ENCODE measurements around the gene PRSS35. TPM values are rescaled to one million over a fixed set of nuclear protein-coding genes. Genes with fewer than 3 reads are reported as not detected.
A peak's percentile ranks its signal among the peaks of the same experiment; 100 is the strongest.
"Not testable (repeated sequence)": the region's sequence is repeated elsewhere in the genome, so short reads cannot be mapped to it uniquely, and the experiment has no call there.

PRSS35 gene
- total and polyA plus RNA-seq, 12 donors: 0.27 to 18.7 (median 4.0) TPM

GRCh38 chr6:83536034-83536646 is 23.8 kb downstream of the PRSS35 start:
- Histone ChIP-seq H3K36me3 (replicated peaks in 1 of 2) (no peaks in the 10 kb centered on the region), H3K4me3 (no peak overlapping the region), H3K4me1 (replicated peaks in 1 of 2) (no peaks in the 10 kb centered on the region), H3K27ac (no peak overlapping the region), H3K27me3 (no peaks in the 10 kb centered on the region), H3K9me3 (replicated peaks in 1 of 3) (no peaks in the 10 kb centered on the region)
- 38 to 47% (median 42%) methylated on average over 5 of the region's 5 CpGs for WGBS, 4 donors
- intact Hi-C loops (cut with DNase I): no loop called here
- TF ChIP-seq POLR2A (IDR thresholded peaks at IDR 0.05): no peak
- peak; percentile 57 to 77 (median 65) for TF ChIP-seq CTCF (IDR thresholded peaks at IDR 0.05)
- peak; percentile 51 to 87 (median 70) for DNase-seq

- no peak for DNase-seq
- Histone ChIP-seq H3K27me3 (no peaks in the 10 kb centered on the region), H3K4me1 (replicated peaks in 1 of 2) (no peaks in the 10 kb centered on the region), H3K36me3 (replicated peaks in 1 of 2) (no peaks in the 10 kb centered on the region), H3K27ac (no peak overlapping the region), H3K9me3 (replicated peaks in 1 of 3) (no peaks in the 10 kb centered on the region), H3K4me3 (no peak overlapping the region)
- 72 to 78% (median 74%) methylated on average over 4 of the region's 4 CpGs for WGBS, 4 donors
- TF ChIP-seq POLR2A (IDR thresholded peaks at IDR 0.05) (no peak), CTCF (IDR thresholded peaks at IDR 0.05) (no peak)
- intact Hi-C loops (cut with DNase I): no loop called here
Measured at GRCh38 chr6:83536647-83537589, 24.6 kb downstream of the PRSS35 start.

- Histone ChIP-seq H3K4me1 (replicated peaks in 1 of 2) (no peaks in the 10 kb centered on the region), H3K36me3 (replicated peaks in 1 of 2) (no peaks in the 10 kb centered on the region), H3K4me3 (no peak overlapping the region), H3K27me3 (no peaks in the 10 kb centered on the region), H3K27ac (no peak overlapping the region), H3K9me3 (replicated peaks in 1 of 3) (no peaks in the 10 kb centered on the region)
- intact Hi-C loops (cut with DNase I): no loop called here
- 69 to 73% (median 71%) methylated on average over 4 of the region's 4 CpGs for WGBS, 4 donors
- TF ChIP-seq CTCF (IDR thresholded peaks at IDR 0.05): no peak
- TF ChIP-seq POLR2A (IDR thresholded peaks at IDR 0.05): no peak
- no peak for DNase-seq
Measured at GRCh38 chr6:83539678-83540077, 27.3 kb downstream of the PRSS35 start.

GRCh38 chr6:83546636-83547035 is 34.3 kb downstream of the PRSS35 start:
- no peak for DNase-seq
- Histone ChIP-seq H3K4me3 (no peak overlapping the region), H3K4me1 (replicated peaks in 1 of 2) (no peaks in the 10 kb centered on the region), H3K9me3 (replicated peaks in 1 of 3) (no peaks in the 10 kb centered on the region), H3K27ac (no peak overlapping the region), H3K27me3 (no peaks in the 10 kb centered on the region), H3K36me3 (replicated peaks in 1 of 2) (no peaks in the 10 kb centered on the region)
- 60 to 71% (median 66%) methylated on average over 5 of the region's 5 CpGs for WGBS, 4 donors
- intact Hi-C loops (cut with DNase I): no loop called here
- TF ChIP-seq POLR2A (IDR thresholded peaks at IDR 0.05): no peak
- no peak for TF ChIP-seq CTCF (IDR thresholded peaks at IDR 0.05)

GRCh38 chr6:83550482-83550881 is 38.1 kb downstream of the PRSS35 start:
- 54 to 73% (median 60%) methylated on average over 5 of the region's 5 CpGs for WGBS, 4 donors
- H3K4me3 ChIP-seq; H3K27me3 ChIP-seq; DNase-seq; intact Hi-C loops (cut with DNase I); H3K9me3 ChIP-seq (replicated peaks in 1 of 3); H3K36me3 ChIP-seq (replicated peaks in 1 of 2); H3K4me1 ChIP-seq (replicated peaks in 1 of 2); H3K27ac ChIP-seq: not testable (repeated sequence)

GRCh38 chr6:83551748-83552147 is 39.4 kb downstream of the PRSS35 start:
- H3K36me3 ChIP-seq (replicated peaks in 1 of 2); DNase-seq; H3K27me3 ChIP-seq; intact Hi-C loops (cut with DNase I); H3K9me3 ChIP-seq (replicated peaks in 1 of 3); H3K27ac ChIP-seq; H3K4me1 ChIP-seq (replicated peaks in 1 of 2); H3K4me3 ChIP-seq: not testable (repeated sequence)
- 93 to 97% (median 95%) methylated on average over 4 of the region's 4 CpGs for WGBS, 4 donors
